H9 (cell line): ENCODE results near the gene ZNF555. TPM values are rescaled to one million over a fixed set of nuclear protein-coding genes. Genes with fewer than 3 reads are reported as not detected.

ENCODE experiments used
- DNase-seq: peaks from one replicate; pipeline ENCODE4 v3.0.0-alpha.2; 2017
- H2AFZ ChIP-seq: one replicate; pipeline ENCODE4 v1.6.1; 2013; ENCODE audit warnings: mild to moderate bottlenecking, low read length, control low read depth, moderate library complexity
- H2AK5ac ChIP-seq: 2 replicates; pipeline ENCODE4 v1.6.1; 2013; ENCODE audit warnings: low read length, control low read depth, mixed read lengths; ENCODE audit not compliant: insufficient read length
- H2BK120ac ChIP-seq: one replicate; pipeline ENCODE4 v1.6.1; 2013; ENCODE audit warnings: low read depth, mild to moderate bottlenecking, low read length, control low read depth, inconsistent platforms; ENCODE audit not compliant: poor library complexity, severe bottlenecking
- H2BK12ac ChIP-seq: 2 replicates; pipeline ENCODE4 v1.6.1; 2013; ENCODE audit warnings: low read length, control low read depth, mixed read lengths, low read depth; ENCODE audit not compliant: insufficient read length
- H2BK15ac ChIP-seq: 2 replicates; pipeline ENCODE4 v1.6.1; 2013; ENCODE audit warnings: low read depth, low read length, control low read depth
- H2BK20ac ChIP-seq: one replicate; pipeline ENCODE4 v1.6.1; 2013; ENCODE audit warnings: low read depth, mild to moderate bottlenecking, low read length, control low read depth, inconsistent platforms; ENCODE audit not compliant: poor library complexity, severe bottlenecking
- H2BK5ac ChIP-seq: 2 replicates; pipeline ENCODE4 v1.6.1; 2013; ENCODE audit warnings: low read length, control low read depth, mixed read lengths; ENCODE audit not compliant: insufficient read length
- H3K14ac ChIP-seq: 2 replicates; pipeline ENCODE4 v1.6.1; 2013; ENCODE audit warnings: low read length, control low read depth; ENCODE audit not compliant: insufficient read depth
- H3K18ac ChIP-seq: 2 replicates; pipeline ENCODE4 v1.6.1; 2013; ENCODE audit warnings: low read depth, mild to moderate bottlenecking, mixed read lengths, low read length, control low read depth; ENCODE audit not compliant: insufficient read length
- H3K23ac ChIP-seq: 2 replicates; pipeline ENCODE4 v1.6.1; 2013; ENCODE audit warnings: low read length, control low read depth, mixed read lengths, low read depth; ENCODE audit not compliant: insufficient read length
- H3K23me2 ChIP-seq: 2 replicates; pipeline ENCODE4 v1.6.1; 2013; ENCODE audit warnings: low read depth, mild to moderate bottlenecking, mixed read lengths, low read length, control low read depth; ENCODE audit not compliant: insufficient read length, poor library complexity, severe bottlenecking
- H3K27ac ChIP-seq: 2 replicates; pipeline ENCODE4 v1.5.1; 2013; ENCODE audit warnings: low read length, control low read depth, mixed read lengths, low read depth; ENCODE audit not compliant: insufficient read length
- H3K27me3 ChIP-seq: 2 replicates; pipeline ENCODE4 v1.6.1; 2013; ENCODE audit warnings: low read length, control low read depth, inconsistent platforms; ENCODE audit not compliant: insufficient read depth
- H3K4ac ChIP-seq: 2 replicates; pipeline ENCODE4 v1.6.1; 2013; ENCODE audit warnings: low read depth, mild to moderate bottlenecking, control low read depth, inconsistent platforms, low read length, moderate library complexity
- H3K4me1 ChIP-seq: 2 replicates; pipeline ENCODE4 v1.6.1; 2013; ENCODE audit warnings: low read length, control low read depth, inconsistent platforms; ENCODE audit not compliant: insufficient read depth
- H3K4me2 ChIP-seq: 2 replicates; pipeline ENCODE4 v1.6.1; 2013; ENCODE audit warnings: low read length, control low read depth, mixed read lengths; ENCODE audit not compliant: insufficient read length, insufficient read depth
- H3K56ac ChIP-seq: 2 replicates; pipeline ENCODE4 v1.6.1; 2013; ENCODE audit warnings: low read depth, mild to moderate bottlenecking, mixed read lengths, low read length, control low read depth; ENCODE audit not compliant: insufficient read length
- H3K79me1 ChIP-seq: 2 replicates; pipeline ENCODE4 v1.6.1; 2013; ENCODE audit warnings: low read depth, mild to moderate bottlenecking, moderate library complexity, low read length, control low read depth, inconsistent platforms; ENCODE audit not compliant: insufficient read depth, poor library complexity, severe bottlenecking
- H3K79me2 ChIP-seq: 2 replicates; pipeline ENCODE4 v1.6.1; 2013; ENCODE audit warnings: low read length, control low read depth, inconsistent platforms; ENCODE audit not compliant: insufficient read depth
- H3K9ac ChIP-seq: 2 replicates; pipeline ENCODE4 v1.6.1; 2013; ENCODE audit warnings: low read length, control low read depth, mixed read lengths; ENCODE audit not compliant: insufficient read length; ENCODE audit errors: extremely low read depth
- H3K9me3 ChIP-seq: one replicate; pipeline ENCODE4 v1.6.1; 2013; ENCODE audit warnings: low read depth, low read length, inconsistent platforms; ENCODE audit not compliant: control insufficient read depth
- H3T11ph ChIP-seq: one replicate; pipeline ENCODE4 v1.6.1; 2013; ENCODE audit warnings: mild to moderate bottlenecking, low read length, control low read depth, inconsistent platforms
- H4K20me1 ChIP-seq: one replicate; pipeline ENCODE4 v1.6.1; 2013; ENCODE audit not compliant: control insufficient read depth, insufficient read length, insufficient read depth
- H4K5ac ChIP-seq: 2 replicates; pipeline ENCODE4 v1.6.1; 2013; ENCODE audit warnings: low read depth, mild to moderate bottlenecking, mixed read lengths, low read length, control low read depth; ENCODE audit not compliant: insufficient read length
- H4K8ac ChIP-seq: replicated peaks from 2 replicates; pipeline ENCODE4 v1.6.1; 2013; ENCODE audit warnings: low read length, control low read depth, mixed read lengths, low read depth; ENCODE audit not compliant: insufficient read length
- H4K91ac ChIP-seq: 2 replicates; pipeline ENCODE4 v1.6.1; 2013; ENCODE audit warnings: low read depth, mild to moderate bottlenecking, moderate library complexity, mixed read lengths, low read length, control low read depth; ENCODE audit not compliant: insufficient read length
- H3K27ac Mint-ChIP-seq, 3 experiments: 2 replicates in 2 of 3; 3 replicates in 1 of 3; pipeline ENCODE4 v1.8.0; 2020 to 2021; ENCODE audit warnings: mixed read lengths in 3 of 3, mild to moderate bottlenecking in 1 of 3, moderate library complexity in 1 of 3
- H3K27me3 Mint-ChIP-seq: 2 replicates; pipeline ENCODE4 v1.8.0; 2021; ENCODE audit warnings: low read depth, mild to moderate bottlenecking, moderate library complexity, mixed read lengths
- H3K36me3 Mint-ChIP-seq, 3 experiments: 2 replicates in 2 of 3; 3 replicates in 1 of 3; pipeline ENCODE4 v1.8.0; 2020 to 2021; ENCODE audit warnings: low read depth in 3 of 3, mixed read lengths in 3 of 3; ENCODE audit not compliant: insufficient read depth in 1 of 3
- H3K4me1 Mint-ChIP-seq, 2 experiments: 2 replicates each; pipeline ENCODE4 v1.8.0; 2020; ENCODE audit warnings: mixed read lengths in 2 of 2
- H3K4me3 Mint-ChIP-seq, 2 experiments: 2 replicates in 1 of 2; 3 replicates in 1 of 2; pipeline ENCODE4 v1.8.0; 2020 to 2021; ENCODE audit warnings: mild to moderate bottlenecking in 2 of 2, mixed read lengths in 2 of 2, moderate library complexity in 1 of 2
- H3K9me3 Mint-ChIP-seq, 2 experiments: 2 replicates in 1 of 2; 3 replicates in 1 of 2; pipeline ENCODE4 v1.8.0; 2020; ENCODE audit warnings: mild to moderate bottlenecking in 2 of 2, mixed read lengths in 2 of 2, moderate library complexity in 1 of 2
- WGBS: extraction: QIAGEN DNeasy Blood & Tissue Kit; methylation state at CpG from one replicate; pipeline ENCODE4 v1.1.7; 2013; ENCODE audit warnings: missing lambda C conversion rate, low lambda C conversion rate, mixed read lengths; ENCODE audit not compliant: insufficient read length; ENCODE audit errors: extremely low coverage; 5-methylcytosine and 5-hydroxymethylcytosine counted together
- total RNA-seq: library from RNA; stranded (reverse); gene quantifications from 2 replicates; pipeline ENCODE4 v1.2.1, GENCODE V29; 2021
- TF ChIP-seq, protein P1 (sequence below): fragments of 200-600 bp; sonication (generic); conservative IDR thresholded peaks from 3 replicates; pipeline ENCODE4 v1.8.0; 2021; ENCODE audit warnings: antibody characterized with exemption, mild to moderate bottlenecking

ZNF555 gene
- total RNA-seq, 1 experiment from 2014 or later: 7.8 TPM

- Histone ChIP-seq H2AFZ (no peak within 1 kb of the TSS), H3K56ac (no peak within 1 kb of the TSS), H2AK5ac (no peak within 1 kb of the TSS), H3K79me2 (no peaks in the 10 kb centered on the region), H3T11ph (no peak within 1 kb of the TSS), H3K27ac (no peak within 1 kb of the TSS), H3K23me2 (no peaks in the 10 kb centered on the region), H3K4me2 (no peak within 1 kb of the TSS), H4K20me1 (no peaks in the 10 kb centered on the region), H2BK12ac (no peak within 1 kb of the TSS), H3K23ac (no peak within 1 kb of the TSS), H2BK20ac (no peak within 1 kb of the TSS), H3K79me1 (no peaks in the 10 kb centered on the region), H2BK5ac (no peak within 1 kb of the TSS), H3K9me3 (peaks cover 15% of the 10 kb centered on the region), H3K9ac (no peak within 1 kb of the TSS), H3K27me3 (no peaks in the 10 kb centered on the region), H4K91ac (no peak within 1 kb of the TSS), H2BK120ac (no peak within 1 kb of the TSS), H3K14ac (no peak within 1 kb of the TSS), H4K5ac (no peak within 1 kb of the TSS), H3K18ac (no peak within 1 kb of the TSS), H3K4me1 (no peaks in the 10 kb centered on the region), H2BK15ac (no peak within 1 kb of the TSS), H3K4ac (no peak within 1 kb of the TSS), H4K8ac (no peak within 1 kb of the TSS)
- Mint-ChIP-seq H3K36me3 (peaks cover 13 to 21% (median 17%) of the 10 kb centered on the region in 3 experiments), H3K27me3 (peaks cover 19% of the 10 kb centered on the region), H3K4me1 (no peaks in the 10 kb centered on the region), H3K4me3 (no peak within 1 kb of the TSS), H3K27ac (peak within 1 kb of the TSS in 1 of 3 experiments; percentile 22; a peak in 1 of 7 replicates), H3K9me3 (peaks cover 76 to 81% of the 10 kb centered on the region in 2 experiments)
- no peak for DNase-seq
- TF ChIP-seq, protein P1, sequence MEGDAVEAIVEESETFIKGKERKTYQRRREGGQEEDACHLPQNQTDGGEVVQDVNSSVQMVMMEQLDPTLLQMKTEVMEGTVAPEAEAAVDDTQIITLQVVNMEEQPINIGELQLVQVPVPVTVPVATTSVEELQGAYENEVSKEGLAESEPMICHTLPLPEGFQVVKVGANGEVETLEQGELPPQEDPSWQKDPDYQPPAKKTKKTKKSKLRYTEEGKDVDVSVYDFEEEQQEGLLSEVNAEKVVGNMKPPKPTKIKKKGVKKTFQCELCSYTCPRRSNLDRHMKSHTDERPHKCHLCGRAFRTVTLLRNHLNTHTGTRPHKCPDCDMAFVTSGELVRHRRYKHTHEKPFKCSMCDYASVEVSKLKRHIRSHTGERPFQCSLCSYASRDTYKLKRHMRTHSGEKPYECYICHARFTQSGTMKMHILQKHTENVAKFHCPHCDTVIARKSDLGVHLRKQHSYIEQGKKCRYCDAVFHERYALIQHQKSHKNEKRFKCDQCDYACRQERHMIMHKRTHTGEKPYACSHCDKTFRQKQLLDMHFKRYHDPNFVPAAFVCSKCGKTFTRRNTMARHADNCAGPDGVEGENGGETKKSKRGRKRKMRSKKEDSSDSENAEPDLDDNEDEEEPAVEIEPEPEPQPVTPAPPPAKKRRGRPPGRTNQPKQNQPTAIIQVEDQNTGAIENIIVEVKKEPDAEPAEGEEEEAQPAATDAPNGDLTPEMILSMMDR: no peak
- WGBS: no CpG with 5 or more reads among the region's 36 CpGs
Observed at GRCh38 chr19:2867025-2867991, 26.0 kb downstream of the ZNF555 start, which contains the start of gene ZNF556. Gene ZNF556 (plus strand): TSS chr19:2867335. CDS start chr19:2867422, 87 bp downstream.
